Heart left ventricle (tissue), 13 donors: ENCODE data around the gene EPHB6.

Experiments used
- POLR2A ChIP-seq, 2 donors: fragments of 450-650 bp; IDR thresholded peaks; one replicate each; pipeline ENCODE4 v1.6.1; 2017; ENCODE audit warnings: antibody characterized with exemption in 2 of 2, mild to moderate bottlenecking in 2 of 2, moderate library complexity in 2 of 2
- TF ChIP-seq, protein P1 (sequence below), 12 donors: fragments of 200-600 bp; sonication (generic) in 4 of 12; IDR thresholded peaks; one replicate each; pipeline versions ENCODE4 v1.5.0 to v1.8.0; 2018 to 2022; ENCODE audit warnings: antibody characterized with exemption in 12 of 12, mild to moderate bottlenecking in 5 of 12
- donor health status: ischemic (EF 13 %, LVEDD 7.1; RV severe dilation, severe dysfunction).
- donor health status: DM: no; HTN: yes; CAD: no.
- donor health status: DM: no; HTN: no; CAD: no.
- donor health status: ischemic (EF 25% LVEDD 6.9; RV normal size, moderate dysfunction).
- donor health status: ischemic (EF 25% LVEDD 5.7; RV mildly dilated, moderate dysfunction).
- donor health status: ischemic (EF 35%, LVEDD 5.7; RV mildly dilated, moderate dysfunction).
- donor health status: nonischemic (EF 11% LVEDD 7.7; RV severe dilation, severe dysfunction).
- donor health status: DM: yes; HTN: yes; CAD: no.
- donor health status: PGD.
- donor health status: ischemic (EF 29% LVEDD 5.4; RV normal size, mild dysfunction).
- donor health status: nonischemic (EF 23%, LVEDD 6.1; RV moderate dilation, normal function).

- TF ChIP-seq, protein P1, sequence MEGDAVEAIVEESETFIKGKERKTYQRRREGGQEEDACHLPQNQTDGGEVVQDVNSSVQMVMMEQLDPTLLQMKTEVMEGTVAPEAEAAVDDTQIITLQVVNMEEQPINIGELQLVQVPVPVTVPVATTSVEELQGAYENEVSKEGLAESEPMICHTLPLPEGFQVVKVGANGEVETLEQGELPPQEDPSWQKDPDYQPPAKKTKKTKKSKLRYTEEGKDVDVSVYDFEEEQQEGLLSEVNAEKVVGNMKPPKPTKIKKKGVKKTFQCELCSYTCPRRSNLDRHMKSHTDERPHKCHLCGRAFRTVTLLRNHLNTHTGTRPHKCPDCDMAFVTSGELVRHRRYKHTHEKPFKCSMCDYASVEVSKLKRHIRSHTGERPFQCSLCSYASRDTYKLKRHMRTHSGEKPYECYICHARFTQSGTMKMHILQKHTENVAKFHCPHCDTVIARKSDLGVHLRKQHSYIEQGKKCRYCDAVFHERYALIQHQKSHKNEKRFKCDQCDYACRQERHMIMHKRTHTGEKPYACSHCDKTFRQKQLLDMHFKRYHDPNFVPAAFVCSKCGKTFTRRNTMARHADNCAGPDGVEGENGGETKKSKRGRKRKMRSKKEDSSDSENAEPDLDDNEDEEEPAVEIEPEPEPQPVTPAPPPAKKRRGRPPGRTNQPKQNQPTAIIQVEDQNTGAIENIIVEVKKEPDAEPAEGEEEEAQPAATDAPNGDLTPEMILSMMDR (IDR thresholded peaks at IDR 0.05): no peak
- no peak for TF ChIP-seq POLR2A (IDR thresholded peaks at IDR 0.05)
Measured at GRCh38 chr7:142894112-142894984, 39.5 kb downstream of the EPHB6 start.
